GM18873 (cell line): ENCODE measurements around the gene SLC49A3.
"Not testable (repeated sequence)": the region's sequence is repeated elsewhere in the genome, so short reads cannot be mapped to it uniquely, and the experiment has no call there.

Experiments used
- ATAC-seq: cut with Tn5 transposase; IDR thresholded peaks from one replicate; pipeline ENCODE4 v1.9.1; 2021; ENCODE audit warnings: mild to moderate bottlenecking, moderate library complexity, moderate number of reproducible peaks; ENCODE audit not compliant: unreplicated experiment, low FRiP score

Gene SLC49A3

GRCh38 chr4:669806-670559, 19.0 kb downstream of the SLC49A3 start:
- not testable (repeated sequence) for ATAC-seq

- ATAC-seq: not testable (repeated sequence)
Observed at GRCh38 chr4:668219-668618, 20.7 kb downstream of the SLC49A3 start.

- ATAC-seq: no peak
Observed at GRCh38 chr4:667545-667925, 21.4 kb downstream of the SLC49A3 start.

GRCh38 chr4:666822-667544, 22.0 kb downstream of the SLC49A3 start:
- ATAC-seq: no peak

GRCh38 chr4:666436-666810, 22.5 kb downstream of the SLC49A3 start:
- no peak for ATAC-seq

- no peak for ATAC-seq
Observed at GRCh38 chr4:665751-666435, 23.1 kb downstream of the SLC49A3 start.

- ATAC-seq: no peak
Observed at GRCh38 chr4:665381-665750, 23.6 kb downstream of the SLC49A3 start.

- no peak for ATAC-seq
Observed at GRCh38 chr4:664713-665231, 24.2 kb downstream of the SLC49A3 start.

GRCh38 chr4:663438-664428, 25.2 kb downstream of the SLC49A3 start:
- no peak for ATAC-seq

GRCh38 chr4:663046-663437, 25.9 kb downstream of the SLC49A3 start:
- no peak for ATAC-seq

- ATAC-seq: no peak
Observed at GRCh38 chr4:661881-662761, 26.8 kb downstream of the SLC49A3 start.

- no peak for ATAC-seq
Observed at GRCh38 chr4:661231-661630, 27.7 kb downstream of the SLC49A3 start.

- ATAC-seq: no peak
Observed at GRCh38 chr4:660401-660800, 28.6 kb downstream of the SLC49A3 start.

GRCh38 chr4:659851-660250, 29.1 kb downstream of the SLC49A3 start:
- ATAC-seq: no peak

GRCh38 chr4:658681-659667, 30.0 kb downstream of the SLC49A3 start:
- no peak for ATAC-seq

- no peak for ATAC-seq
Observed at GRCh38 chr4:657834-658667, 30.9 kb downstream of the SLC49A3 start.

GRCh38 chr4:657338-657833, 31.6 kb downstream of the SLC49A3 start:
- ATAC-seq: no peak
